ENCODE measurements around the gene FOXP1.

- TF ChIP-seq POLR2A (IDR thresholded peaks at IDR 0.05): no peak
- TF ChIP-seq CTCF (IDR thresholded peaks at IDR 0.05): no peak
Observed at GRCh38 chr3:70992562-70993204, 590.8 kb downstream of the FOXP1 start.
